ENCODE measurements around the gene CYB5R4. TPM values are rescaled to one million over a fixed set of nuclear protein-coding genes. Genes with fewer than 3 reads are reported as not detected.

The CYB5R4 gene
- total RNA-seq, 1 donor from 2014 or later = 37.3 TPM

DNA sequence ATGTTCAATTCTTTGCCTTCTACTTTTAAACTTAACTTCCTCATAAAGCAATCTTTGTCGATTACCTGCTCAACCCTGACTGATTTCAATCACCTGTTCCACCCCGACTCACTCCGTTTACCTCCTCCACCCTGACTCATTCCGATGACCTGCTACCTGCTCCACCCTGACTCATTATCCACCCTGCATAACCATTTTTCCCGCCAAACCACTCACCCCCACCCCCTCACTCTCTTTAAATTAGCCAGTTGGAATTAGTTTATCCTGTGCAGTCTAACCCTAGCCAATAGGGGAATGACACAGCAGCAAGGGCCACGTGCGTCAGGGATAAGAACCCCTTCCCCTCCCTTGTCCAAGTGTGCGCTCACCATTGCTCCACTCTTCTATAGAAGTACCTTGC is 117.4 kb downstream of the CYB5R4 start:
- Mint-ChIP-seq H3K4me3 (no peak overlapping the region), H3K27ac (no peak overlapping the region), H3K9me3 (peaks cover 7% of the 10 kb centered on the region), H3K36me3 (ENCODE audit: low read depth) (no peaks in the 10 kb centered on the region), H3K4me1 (no peaks in the 10 kb centered on the region), H3K27me3 (no peaks in the 10 kb centered on the region)
- DNase-seq = no peak
- CTCF ChIA-PET = no interaction called here
- TF ChIP-seq, protein P1, sequence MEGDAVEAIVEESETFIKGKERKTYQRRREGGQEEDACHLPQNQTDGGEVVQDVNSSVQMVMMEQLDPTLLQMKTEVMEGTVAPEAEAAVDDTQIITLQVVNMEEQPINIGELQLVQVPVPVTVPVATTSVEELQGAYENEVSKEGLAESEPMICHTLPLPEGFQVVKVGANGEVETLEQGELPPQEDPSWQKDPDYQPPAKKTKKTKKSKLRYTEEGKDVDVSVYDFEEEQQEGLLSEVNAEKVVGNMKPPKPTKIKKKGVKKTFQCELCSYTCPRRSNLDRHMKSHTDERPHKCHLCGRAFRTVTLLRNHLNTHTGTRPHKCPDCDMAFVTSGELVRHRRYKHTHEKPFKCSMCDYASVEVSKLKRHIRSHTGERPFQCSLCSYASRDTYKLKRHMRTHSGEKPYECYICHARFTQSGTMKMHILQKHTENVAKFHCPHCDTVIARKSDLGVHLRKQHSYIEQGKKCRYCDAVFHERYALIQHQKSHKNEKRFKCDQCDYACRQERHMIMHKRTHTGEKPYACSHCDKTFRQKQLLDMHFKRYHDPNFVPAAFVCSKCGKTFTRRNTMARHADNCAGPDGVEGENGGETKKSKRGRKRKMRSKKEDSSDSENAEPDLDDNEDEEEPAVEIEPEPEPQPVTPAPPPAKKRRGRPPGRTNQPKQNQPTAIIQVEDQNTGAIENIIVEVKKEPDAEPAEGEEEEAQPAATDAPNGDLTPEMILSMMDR (IDR thresholded peaks at IDR 0.05) = no peak
- no peak for ATAC-seq (ENCODE audit: low read depth)
- POLR2A ChIA-PET = no interaction called here
- intact Hi-C loops (cut with micrococcal nuclease) = no loop called here

DNA sequence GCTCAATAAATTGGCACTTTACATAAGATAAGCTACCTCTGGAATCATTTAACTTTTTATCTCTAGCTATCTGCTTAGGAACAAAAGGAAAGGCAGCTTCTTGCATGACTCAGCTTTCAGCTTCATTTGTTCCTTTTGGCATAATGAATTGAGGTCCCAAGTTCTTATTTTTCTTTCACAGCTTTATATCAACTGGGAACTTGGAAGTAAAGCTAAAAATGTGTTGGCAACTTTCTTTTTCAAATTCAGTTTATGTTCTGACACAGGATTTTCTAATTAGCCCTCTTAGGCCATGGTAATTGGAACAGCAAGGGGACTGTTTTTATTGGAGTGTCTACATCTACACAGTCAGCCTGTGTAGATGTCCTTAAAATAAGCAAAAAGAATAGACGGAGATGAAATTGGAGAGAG is 118.8 kb downstream of the CYB5R4 start:
- ChIA-PET CTCF (no interaction called here), POLR2A (no interaction called here)
- Mint-ChIP-seq H3K36me3 (ENCODE audit: low read depth) (peaks cover 3% of the 10 kb centered on the region), H3K4me1 (no peaks in the 10 kb centered on the region), H3K27me3 (no peaks in the 10 kb centered on the region), H3K27ac (no peak overlapping the region), H3K4me3 (no peak overlapping the region), H3K9me3 (peaks cover 4% of the 10 kb centered on the region)
- DNase-seq (no peak), ATAC-seq (ENCODE audit: low read depth) (no peak)
- intact Hi-C loops (cut with micrococcal nuclease) = no loop called here
- TF ChIP-seq, protein P1 (IDR thresholded peaks at IDR 0.05) = no peak

DNA sequence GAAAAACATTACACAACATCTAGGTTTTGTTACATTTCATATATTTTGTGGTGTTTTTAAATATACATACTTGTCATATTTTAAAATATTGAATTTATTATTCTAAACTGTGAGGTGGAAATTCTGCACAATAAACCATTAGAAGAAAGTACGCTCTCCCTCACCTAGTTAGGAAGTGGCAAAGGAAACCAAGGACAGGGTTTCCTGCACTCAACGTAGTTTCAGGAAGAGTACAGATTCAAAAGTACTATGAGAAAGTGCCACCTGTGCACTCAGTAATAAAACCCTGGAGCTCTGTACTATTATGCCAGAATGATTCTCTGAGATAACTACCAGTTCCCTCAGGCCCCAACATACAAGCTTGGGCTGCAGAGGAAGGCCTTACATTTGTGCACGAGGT is 119.5 kb downstream of the CYB5R4 start:
- TF ChIP-seq, protein P1 (IDR thresholded peaks at IDR 0.05) = no peak
- H3K4me1 Mint-ChIP-seq = no peaks in the 10 kb centered on the region
- H3K4me3 Mint-ChIP-seq = no peak overlapping the region
- peaks cover 5% of the 10 kb centered on the region for H3K36me3 Mint-ChIP-seq (ENCODE audit: low read depth)
- ATAC-seq (ENCODE audit: low read depth) (no peak), DNase-seq (no peak)
- CTCF ChIA-PET = no interaction called here
- H3K27me3 Mint-ChIP-seq = no peaks in the 10 kb centered on the region
- no peak overlapping the region for H3K27ac Mint-ChIP-seq
- intact Hi-C loops (cut with micrococcal nuclease) = no loop called here
- H3K9me3 Mint-ChIP-seq = peaks cover 4% of the 10 kb centered on the region
- POLR2A ChIA-PET = no interaction called here

DNA sequence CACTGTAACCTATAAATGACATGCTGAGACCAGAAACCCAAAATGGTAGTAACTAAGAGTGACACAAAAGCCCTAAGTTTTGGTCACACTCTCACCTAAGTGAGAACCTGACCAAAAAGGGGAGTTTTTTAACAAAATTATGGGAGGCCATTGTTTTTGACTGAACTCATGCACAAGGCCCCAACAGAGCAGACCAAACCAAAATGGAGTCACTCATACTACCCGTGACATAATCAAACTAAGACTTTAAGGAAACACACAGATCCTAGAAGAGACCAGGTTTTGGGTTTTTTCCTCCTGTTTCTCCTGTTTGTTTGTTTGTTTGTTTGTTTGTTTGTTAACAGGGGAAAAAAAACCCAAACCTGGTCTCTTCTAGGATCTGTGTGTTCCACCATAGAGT is 124.9 kb downstream of the CYB5R4 start:
- ATAC-seq (ENCODE audit: low read depth) (no peak), DNase-seq (no peak)
- Mint-ChIP-seq H3K9me3 (peaks cover 4% of the 10 kb centered on the region), H3K4me3 (no peak overlapping the region), H3K4me1 (no peaks in the 10 kb centered on the region), H3K27me3 (no peaks in the 10 kb centered on the region), H3K27ac (no peak overlapping the region), H3K36me3 (ENCODE audit: low read depth) (peaks cover 5% of the 10 kb centered on the region)
- CTCF ChIA-PET = no interaction called here
- TF ChIP-seq, protein P1 (IDR thresholded peaks at IDR 0.05) = no peak
- POLR2A ChIA-PET = interaction anchor here (0.6 kb wide), 1 partner anchor 27 kb away, joined by 3 read pairs; no protein-coding TSS in a partner anchor
- intact Hi-C loops (cut with micrococcal nuclease) = no loop called here

DNA sequence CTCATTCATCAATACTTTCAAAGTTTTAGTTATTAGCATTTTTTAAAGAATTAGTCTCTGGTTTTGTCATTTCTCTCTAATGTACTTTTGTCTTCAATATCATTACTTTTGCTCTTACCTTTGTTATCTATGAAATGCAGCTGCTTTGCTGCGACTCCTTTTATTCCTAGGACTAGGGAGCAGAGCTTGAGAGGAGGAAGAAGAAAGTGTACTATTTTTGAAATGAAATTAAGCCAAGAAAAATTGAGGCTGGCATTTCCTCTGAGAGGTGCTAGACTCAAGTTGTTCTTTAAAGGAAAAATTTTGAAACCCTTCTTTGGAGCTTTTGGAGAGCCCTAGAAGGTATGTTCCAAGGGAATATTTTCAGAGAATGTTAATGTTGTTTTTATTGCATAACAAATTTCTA is 125.8 kb downstream of the CYB5R4 start:
- ATAC-seq (ENCODE audit: low read depth) (no peak), DNase-seq (no peak)
- ChIA-PET POLR2A (no interaction called here), CTCF (no interaction called here)
- intact Hi-C loops (cut with micrococcal nuclease) = no loop called here
- no peaks in the 10 kb centered on the region for H3K4me1 Mint-ChIP-seq
- no peaks in the 10 kb centered on the region for H3K9me3 Mint-ChIP-seq
- H3K4me3 Mint-ChIP-seq = no peak overlapping the region
- H3K36me3 Mint-ChIP-seq (ENCODE audit: low read depth) = peaks cover 5% of the 10 kb centered on the region
- H3K27me3 Mint-ChIP-seq = no peaks in the 10 kb centered on the region
- TF ChIP-seq, protein P1 (IDR thresholded peaks at IDR 0.05) = no peak
- H3K27ac Mint-ChIP-seq = no peak overlapping the region
